Skin of body (tissue), 2 donors: ENCODE data around the gene ALDH1L1. TPM values are rescaled to one million over a fixed set of nuclear protein-coding genes. Genes with fewer than 3 reads are reported as not detected.

ENCODE experiments used
- DNase-seq: peaks from one replicate; lab custom pipeline; 2025; lab: John Stamatoyannopoulos, UW
- total RNA-seq: library from RNA; depleted of rRNA; stranded (reverse); fragments of >200 nt; gene quantifications from one replicate; pipeline ENCODE4 v1.2.3, GENCODE V29; 2014

The ALDH1L1 gene
- total RNA-seq, 1 donor from 2014 or later, result 8.8 TPM

- DNase-seq, result peak; percentile 14
Measured at GRCh38 chr3:126134219-126134975, 46.0 kb downstream of the ALDH1L1 start.

GRCh38 chr3:126133606-126134005 lies 46.8 kb downstream of the ALDH1L1 start:
- DNase-seq, result no peak

DNA sequence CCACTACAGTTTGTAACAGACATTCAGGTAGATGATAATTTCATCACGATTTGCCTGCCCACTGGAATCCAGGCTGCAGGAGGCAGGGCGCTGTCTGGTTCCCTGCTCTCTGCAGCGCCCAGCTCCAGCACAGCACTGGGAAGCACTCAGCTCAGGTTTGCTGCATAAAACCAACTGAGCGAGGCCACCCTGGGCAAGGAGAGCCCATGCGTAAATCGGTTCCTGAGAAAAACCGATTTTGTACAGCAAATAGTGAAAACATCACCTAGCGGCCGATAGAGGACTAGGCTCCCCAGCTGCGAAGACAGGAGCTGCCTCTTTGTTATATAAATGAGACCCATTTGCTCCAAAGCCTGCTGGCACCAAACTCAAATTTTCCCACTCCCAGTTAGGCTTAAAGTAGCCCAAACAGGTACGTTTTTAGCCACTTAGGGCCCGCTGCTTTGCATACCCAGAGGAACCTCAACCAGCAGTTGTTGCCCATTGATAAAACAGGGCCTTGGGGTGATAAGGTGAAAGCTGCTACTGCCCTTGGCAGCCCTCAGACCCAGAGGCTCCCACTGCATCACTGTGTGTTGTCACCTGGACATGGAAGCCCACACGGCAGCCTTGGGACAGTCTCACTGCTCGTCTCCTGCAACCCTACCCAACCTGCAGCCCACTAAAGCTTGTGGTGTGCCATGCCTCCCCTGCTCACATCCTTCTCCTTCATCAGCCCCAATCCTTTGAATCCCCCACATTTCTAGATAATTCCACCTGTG lies 47.5 kb downstream of the ALDH1L1 start:
- no peak for DNase-seq

GRCh38 chr3:126131881-126132750 lies 48.3 kb downstream of the ALDH1L1 start:
- no peak for DNase-seq

DNA sequence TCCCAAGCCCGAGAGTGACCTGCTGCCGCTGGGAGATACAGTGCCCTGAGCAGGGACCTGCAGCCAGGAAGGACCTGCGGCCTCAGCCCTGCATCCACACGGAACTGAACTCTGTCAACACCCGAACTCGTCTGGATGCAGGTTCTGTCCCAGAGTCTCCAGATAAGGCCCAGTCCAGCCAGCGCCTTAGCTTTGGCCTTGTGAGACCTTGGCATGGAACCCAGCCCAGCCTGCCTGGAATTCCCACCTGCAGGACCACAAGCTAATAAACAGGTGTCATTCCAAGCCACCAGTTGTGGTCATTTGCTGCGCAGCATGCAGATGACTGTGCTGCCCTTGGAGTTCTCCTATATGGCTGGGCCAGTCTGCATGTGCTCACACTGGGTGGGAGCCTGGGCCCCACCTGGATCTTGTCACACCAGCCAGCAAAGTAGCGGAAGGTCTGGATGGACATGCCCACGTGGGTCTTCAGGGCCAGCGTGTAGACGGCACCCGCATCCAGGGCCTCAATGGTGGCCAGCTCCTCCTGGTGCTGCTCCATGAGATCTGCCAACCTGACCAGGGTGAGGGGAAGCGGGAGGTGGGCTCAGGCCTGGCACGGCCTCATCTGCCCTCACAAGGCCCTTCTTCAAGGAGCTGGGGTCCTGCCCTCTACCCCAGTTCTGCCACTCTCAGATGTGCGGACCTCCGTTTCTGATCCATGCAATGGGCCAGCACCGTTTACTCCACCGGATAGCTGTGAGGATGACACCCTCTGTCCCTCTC lies 49.2 kb downstream of the ALDH1L1 start:
- DNase-seq, result no peak

DNA sequence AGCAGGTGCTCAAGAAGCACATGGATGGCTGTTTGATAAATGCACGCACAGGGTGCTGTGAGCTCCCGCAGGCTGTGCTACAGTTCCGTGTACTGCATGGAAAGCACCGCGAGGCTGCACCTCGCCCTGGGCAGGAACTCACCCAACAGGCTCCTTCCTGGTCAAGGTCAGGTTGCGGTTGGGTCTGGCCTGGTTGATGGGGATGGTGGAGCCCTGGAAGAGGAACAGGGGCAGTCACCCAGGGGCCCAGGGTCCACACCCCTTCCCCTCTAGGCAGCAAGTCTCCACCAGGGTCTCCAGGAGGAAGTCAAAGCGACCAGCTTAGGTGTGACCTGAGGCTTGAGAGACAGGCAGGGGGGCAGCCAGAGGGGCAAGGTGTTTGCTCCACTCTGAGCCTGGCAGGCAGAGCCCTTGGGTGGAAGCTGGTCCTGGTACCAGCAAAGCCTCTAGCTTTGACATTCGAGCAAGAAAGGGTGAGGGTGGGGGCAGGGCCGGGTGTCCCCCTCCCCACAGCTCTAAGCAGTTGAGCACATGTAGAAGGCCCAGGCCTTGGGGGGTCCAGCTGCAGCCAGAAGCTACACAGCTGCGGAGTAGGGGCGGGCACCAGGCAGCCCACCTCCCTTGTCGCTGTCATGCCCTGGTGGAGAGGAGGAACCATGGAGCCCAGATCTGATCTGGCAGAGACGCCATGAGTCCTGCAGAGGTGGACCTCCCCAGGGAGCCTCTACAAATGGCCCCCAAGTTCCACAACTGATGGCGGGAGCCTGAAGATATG lies 50.1 kb downstream of the ALDH1L1 start:
- no peak for DNase-seq

DNA sequence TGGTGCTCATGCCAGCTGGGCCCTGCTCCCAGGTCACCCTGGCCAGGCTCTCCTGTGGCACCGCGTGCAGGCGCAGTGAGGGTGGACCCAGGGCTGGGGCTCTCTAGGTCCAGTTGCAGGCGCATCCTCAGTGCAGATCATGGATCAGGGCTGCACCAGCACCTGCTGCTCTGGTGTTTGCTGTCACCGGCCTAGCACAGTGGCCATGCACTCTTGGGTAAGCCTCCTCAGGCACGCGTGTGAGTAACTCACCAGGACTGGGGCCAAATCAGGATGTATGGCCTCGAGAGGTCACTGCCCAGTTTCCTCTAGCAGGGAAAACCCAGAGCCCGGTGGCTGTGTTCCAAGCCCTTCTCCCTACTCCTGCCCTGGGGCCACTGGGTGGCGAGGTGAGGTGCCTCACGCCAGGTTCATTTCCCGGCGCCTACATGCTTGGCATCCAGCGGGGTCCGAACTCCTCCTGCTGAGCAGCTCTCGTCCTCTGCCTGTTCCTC lies 50.9 kb downstream of the ALDH1L1 start:
- DNase-seq, result no peak

GRCh38 chr3:126128504-126129397 lies 51.6 kb downstream of the ALDH1L1 start:
- DNase-seq, result no peak

GRCh38 chr3:126127904-126128303 lies 52.5 kb downstream of the ALDH1L1 start:
- no peak for DNase-seq

DNA sequence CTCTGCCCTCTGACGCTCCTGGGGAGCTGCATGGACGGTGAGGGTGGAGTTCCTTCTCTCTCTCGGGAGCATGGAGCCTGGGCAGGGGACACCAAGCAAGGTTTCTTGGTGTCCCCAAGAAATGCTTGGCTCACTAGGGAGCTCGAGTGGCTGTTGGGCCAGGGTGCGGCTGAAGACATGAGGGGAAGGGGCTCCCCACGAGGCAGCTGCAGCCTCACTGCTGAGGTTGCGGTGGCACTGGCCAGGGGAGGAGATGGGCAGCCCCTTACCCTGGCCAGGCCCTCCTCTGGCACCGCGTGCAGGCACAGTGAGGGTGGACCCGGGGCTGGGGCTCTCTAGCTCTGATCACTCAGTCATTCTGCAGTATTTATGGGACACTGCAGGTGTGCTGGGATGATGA lies 52.9 kb downstream of the ALDH1L1 start:
- no peak for DNase-seq

GRCh38 chr3:126126811-126127431 lies 53.5 kb downstream of the ALDH1L1 start:
- DNase-seq, result no peak

DNA sequence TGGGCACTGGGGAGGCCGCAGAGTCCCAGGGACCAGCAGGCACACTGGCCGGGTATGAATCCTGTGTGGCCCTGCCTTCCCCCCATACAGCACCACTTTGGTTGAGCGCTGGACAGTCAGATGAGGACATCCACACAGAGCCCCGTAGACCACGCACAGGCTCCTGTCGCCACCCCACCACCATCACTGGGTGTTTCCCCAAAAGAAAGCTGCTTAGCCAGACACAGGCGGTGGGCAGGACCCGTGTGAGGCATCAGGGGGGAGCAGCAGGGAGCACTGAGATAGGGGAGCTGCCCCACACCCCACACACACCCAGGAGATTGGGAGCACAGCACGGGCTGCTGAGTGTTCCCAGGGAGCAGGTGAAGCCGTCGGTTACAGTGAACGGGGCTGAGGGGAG lies 54.1 kb downstream of the ALDH1L1 start:
- no peak for DNase-seq

DNA sequence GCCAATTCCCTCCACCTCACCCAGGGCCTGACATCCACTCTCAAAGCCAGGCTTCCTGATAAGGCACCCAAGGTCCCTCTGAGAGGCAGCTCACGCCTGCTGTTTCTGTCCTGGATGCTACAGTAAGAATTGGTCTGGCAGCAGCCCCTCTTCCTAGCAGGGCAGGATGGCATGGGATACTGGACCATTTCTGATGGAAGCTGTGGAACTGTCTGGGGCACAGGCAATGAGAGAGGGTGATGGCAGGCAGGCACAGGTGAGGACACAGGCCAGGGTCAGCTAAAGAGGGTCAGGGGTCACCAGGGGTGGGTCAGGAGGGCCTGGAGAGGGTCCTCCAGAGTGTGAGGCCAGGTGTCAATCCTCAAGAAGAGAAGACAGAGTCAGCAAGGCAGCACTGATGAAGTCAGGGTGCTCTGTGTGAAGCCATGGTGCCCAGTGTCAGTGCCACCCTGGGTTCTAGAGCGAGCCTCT lies 54.6 kb downstream of the ALDH1L1 start:
- DNase-seq, result no peak

DNA sequence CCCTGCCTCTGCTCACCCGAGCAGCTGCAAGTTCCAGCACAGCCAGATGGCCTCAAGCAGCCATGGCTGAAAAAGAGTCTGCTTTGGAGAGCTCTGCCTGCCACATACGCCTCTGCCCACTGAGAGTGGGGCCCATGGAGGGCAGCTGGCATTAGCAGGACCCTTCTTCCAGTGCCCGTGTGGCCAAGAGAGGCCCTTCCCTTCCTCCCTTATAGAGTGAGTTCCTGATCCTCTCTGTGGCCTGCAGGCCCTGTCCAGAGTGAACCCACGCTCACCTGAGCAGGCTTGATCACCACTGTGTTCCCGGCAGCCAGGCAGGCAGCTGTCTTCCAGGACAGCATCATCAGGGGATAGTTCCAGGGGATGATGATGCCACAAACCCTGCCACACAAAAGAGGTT lies 55.0 kb downstream of the ALDH1L1 start:
- DNase-seq, result no peak

GRCh38 chr3:126124896-126125295 lies 55.5 kb downstream of the ALDH1L1 start:
- DNase-seq, result no peak

DNA sequence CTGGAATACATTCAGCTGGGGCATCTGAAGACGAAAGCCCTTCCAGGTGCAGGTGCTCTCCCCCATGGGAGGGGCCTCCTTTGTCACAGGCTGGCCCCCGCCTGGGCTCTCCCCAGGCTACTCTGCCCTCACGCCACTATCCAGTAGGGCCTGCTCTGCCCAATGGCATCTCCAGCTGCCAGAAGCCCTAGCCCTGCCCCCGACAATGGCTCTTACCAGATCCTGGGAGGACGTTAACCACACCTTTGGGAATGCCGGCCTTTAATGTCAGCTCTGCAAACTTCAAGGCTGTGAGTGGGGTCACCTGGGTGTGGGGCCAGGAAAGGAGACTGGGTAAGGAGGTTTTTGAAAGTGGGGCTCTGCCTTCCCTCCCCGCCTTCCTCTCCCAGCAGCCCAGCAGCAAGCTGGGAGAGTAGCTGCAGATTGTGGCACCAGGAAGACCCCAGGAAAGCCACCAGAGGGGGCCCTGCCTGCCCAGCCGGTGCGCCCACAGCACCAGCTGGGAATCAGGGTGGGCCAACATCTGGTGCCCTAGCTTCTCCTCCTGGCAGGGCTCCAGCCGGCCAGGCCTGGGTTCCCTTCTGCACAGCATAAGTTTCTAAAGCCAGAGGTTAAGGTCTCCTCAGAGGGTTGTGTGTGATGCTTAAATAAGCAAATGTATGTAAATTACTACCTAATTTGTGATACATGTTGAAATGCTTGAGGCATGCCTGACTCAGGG lies 56.1 kb downstream of the ALDH1L1 start:
- DNase-seq, result no peak

DNA sequence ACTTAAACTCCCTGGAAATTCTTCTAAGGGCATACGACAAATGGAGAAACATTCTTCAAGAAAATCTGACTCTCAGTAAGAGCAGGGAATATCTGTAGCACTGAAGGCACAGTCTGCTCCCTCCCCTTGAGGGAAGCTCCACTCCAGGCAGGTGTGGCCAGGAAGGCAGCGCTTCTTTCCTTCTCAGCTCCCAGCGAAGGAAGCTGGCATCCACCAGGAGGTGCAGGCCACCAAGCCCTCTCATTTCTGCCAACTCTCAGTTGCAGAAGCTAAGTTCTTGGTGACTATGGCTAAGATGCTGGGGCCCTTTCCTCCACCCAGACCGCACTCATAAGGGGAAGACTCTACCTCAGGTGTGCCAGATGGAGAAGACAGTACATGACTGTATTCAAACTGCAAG lies 58.8 kb downstream of the ALDH1L1 start:
- no peak for DNase-seq

GRCh38 chr3:126121074-126121473 lies 59.3 kb downstream of the ALDH1L1 start:
- no peak for DNase-seq
